GM13976 (cell line): ENCODE results near the gene DCAF4L1.

ENCODE experiments used
- DNase-seq: peaks from one replicate; pipeline ENCODE4 v3.0.0; 2012; ENCODE audit warnings: low spot score
- in situ Hi-C: fragments of 300-500 bp; cut with MboI; formaldehyde crosslinking; loops from one replicate; pipeline ENCODE4 v1.12.0; 2022; ENCODE audit warnings: low sequenced_read_pairs, mixed read lengths, inconsistent platforms; ENCODE audit not compliant: unreplicated experiment
- TF ChIP-seq, protein P1 (sequence below): IDR thresholded peaks from 2 replicates; pipeline ENCODE4 v1.5.1; 2012; ENCODE audit warnings: borderline replicate concordance, mild to moderate bottlenecking; ENCODE audit not compliant: insufficient read depth; ENCODE audit errors: extremely low read depth, missing control alignments, control extremely low read depth

The DCAF4L1 gene, protein sequence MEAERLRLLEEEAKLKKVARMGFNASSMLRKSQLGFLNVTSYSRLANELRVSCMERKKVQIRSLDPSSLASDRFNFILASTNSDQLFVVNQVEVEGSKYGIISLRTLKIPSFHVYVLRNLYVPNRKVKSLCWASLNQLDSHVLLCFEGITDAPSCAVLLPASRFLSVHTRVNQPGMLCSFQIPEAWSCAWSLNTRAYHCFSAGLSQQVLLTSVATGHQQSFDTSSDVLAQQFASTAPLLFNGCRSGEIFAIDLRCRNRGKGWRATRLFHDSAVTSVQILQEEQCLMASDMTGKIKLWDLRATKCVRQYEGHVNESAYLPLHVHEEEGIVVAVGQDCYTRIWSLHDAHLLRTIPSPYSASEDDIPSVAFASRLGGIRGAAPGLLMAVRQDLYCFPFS

DNA sequence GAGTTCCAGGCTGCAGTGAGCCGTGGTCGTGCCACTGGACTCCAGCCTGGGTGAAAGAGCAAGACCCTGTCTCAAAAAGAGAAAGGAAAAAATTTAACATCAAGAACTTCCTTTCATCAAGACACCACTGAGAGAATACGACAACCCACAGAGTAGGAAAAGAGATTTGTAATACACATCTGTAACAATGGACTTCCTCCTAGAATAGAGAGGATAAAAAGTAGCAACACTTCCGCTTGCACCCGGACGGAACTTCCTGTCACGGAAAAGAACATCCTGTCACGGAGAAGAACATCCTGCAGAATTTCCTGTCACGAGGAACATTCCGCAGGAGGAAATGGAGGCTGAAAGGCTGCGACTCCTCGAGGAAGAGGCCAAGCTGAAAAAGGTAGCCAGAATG is at the start of gene DCAF4L1:
Gene DCAF4L1, plus strand, starts transcription at position 301 of the 400 bp plus-strand sequence. Its CDS starts 37 bp downstream, at position 338.
- TF ChIP-seq, protein P1, sequence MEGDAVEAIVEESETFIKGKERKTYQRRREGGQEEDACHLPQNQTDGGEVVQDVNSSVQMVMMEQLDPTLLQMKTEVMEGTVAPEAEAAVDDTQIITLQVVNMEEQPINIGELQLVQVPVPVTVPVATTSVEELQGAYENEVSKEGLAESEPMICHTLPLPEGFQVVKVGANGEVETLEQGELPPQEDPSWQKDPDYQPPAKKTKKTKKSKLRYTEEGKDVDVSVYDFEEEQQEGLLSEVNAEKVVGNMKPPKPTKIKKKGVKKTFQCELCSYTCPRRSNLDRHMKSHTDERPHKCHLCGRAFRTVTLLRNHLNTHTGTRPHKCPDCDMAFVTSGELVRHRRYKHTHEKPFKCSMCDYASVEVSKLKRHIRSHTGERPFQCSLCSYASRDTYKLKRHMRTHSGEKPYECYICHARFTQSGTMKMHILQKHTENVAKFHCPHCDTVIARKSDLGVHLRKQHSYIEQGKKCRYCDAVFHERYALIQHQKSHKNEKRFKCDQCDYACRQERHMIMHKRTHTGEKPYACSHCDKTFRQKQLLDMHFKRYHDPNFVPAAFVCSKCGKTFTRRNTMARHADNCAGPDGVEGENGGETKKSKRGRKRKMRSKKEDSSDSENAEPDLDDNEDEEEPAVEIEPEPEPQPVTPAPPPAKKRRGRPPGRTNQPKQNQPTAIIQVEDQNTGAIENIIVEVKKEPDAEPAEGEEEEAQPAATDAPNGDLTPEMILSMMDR = no peak
- no peak for DNase-seq
- in situ Hi-C loops = loop anchor here (25.0 kb wide), 1 partner anchor 531 kb away; no protein-coding TSS in a partner anchor

DNA sequence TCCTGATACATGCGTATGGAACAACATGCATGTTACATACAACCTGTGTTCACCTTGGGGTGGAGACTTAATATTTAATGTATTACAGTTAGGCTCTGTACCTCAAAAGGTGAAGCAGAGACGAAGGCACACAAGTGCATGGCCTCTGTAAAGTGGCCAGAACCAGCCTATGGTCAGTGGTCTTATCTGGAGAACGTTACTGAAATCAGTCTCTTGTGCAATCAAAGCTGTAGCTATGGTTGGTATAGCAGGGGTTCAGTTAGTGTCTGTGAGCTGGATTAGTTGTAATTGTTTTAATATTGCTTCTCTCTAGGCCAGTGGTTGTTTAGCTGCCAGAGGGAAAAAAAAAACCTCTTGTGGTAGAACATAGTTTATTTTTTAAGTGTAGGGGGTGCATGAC is 48.6 kb upstream of the DCAF4L1 start:
- in situ Hi-C loops = no loop called here
- TF ChIP-seq, protein P1 = no peak
- DNase-seq = no peak

DNA sequence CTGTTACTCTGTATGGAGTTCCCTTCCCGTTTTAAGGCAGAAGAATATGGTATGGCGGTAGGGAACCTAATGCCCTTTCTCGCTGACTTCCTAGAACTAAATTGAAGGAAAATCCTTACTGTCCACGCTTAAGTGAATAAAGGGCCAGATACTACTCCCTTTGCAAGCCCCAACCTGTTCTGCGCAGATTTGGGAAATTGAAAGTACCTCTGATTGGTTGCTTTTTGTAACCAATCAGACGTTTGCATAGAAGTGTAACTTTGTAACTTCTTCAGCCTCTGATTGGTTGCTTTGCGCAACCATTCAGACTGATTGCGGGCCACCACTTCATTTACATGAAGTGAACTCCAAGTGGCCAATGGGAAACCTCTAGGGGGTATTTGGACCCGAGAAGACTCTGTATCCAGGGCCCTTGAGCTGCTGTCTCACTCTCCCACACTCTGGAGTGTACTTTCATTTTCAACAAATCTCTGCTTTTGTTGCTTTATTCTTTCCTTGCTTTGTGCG is 47.5 kb upstream of the DCAF4L1 start:
- in situ Hi-C loops = no loop called here
- TF ChIP-seq, protein P1 = no peak

DNA sequence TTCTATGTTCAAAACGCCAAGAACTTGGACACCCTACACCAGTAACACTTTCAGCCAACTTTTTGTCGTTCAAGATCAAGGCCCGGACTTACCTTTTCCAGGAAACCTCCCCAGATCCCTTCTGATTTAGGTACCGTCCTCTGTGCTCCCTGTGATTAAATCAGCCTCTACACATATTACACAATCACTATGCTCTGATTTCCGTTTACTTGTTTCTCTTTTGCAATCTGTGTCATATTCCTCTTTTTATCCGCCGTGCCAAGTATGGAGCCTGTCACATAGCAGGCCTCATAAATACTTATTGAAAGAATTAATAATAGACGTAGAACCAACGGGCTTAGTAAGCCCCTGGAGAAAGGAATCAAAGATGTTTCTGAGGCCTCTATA is 47.0 kb upstream of the DCAF4L1 start:
- TF ChIP-seq, protein P1 = no peak
- in situ Hi-C loops = no loop called here
- DNase-seq = no peak

More for the DNA sequence above, 47.5 kb upstream of the DCAF4L1 start:
- no peak for DNase-seq

DNA sequence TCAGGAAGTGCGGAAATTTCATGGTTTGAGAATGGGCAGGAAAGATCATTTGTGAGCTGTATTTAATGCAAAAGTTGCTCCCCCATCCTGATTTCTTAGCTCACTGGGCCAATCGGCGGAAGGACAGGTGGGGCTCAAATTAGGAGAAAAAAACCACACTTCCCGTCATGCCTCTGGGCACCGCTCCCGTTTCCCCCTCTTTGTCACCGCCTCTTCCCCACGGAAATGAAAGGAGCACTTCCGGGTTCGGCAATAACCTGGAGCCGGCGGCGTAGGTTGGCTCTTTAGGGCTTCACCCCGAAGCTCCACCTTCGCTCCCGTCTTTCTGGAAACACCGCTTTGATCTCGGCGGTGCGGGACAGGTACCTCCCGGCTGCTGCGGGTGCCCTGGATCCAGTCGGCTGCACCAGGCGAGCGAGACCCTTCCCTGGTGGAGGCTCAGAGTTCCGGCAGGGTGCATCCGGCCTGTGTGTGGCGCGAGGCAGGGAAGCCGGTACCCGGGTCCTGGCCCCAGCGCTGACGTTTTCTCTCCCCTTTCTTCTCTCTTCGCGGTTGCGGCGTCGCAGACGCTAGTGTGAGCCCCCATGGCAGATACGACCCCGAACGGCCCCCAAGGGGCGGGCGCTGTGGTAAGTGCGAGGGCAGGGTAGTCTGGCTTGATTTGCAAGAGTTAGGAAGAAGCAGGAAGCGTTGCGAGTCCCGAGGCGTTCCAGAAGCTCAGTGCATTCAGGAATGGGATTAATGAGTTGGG is 46.5 kb upstream of the DCAF4L1 start, which contains the start of gene TMEM33:
Gene TMEM33, plus strand, starts transcription at position 529 of the 751 bp plus-strand sequence. Its CDS starts 56 bp downstream, at position 585.
- TF ChIP-seq, protein P1 = no peak
- peak; percentile 88 for DNase-seq
- in situ Hi-C loops = no loop called here

DNA sequence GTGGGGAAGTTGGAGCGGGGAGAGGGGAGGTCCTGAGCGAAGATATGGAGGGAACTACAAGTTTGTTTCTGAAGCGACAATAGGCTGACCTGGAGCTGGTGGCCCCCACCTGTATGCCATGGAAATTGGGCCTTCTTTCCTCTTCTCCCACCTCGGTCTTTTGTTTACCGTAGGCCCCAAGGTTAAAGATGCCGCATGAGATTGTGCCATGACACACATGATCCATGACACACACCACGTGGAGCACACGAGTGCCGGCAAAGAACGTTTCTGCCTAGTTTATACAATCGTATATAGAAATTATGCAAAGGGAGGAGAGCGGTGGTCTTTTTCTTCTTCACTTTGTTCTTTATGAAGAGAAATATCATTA is 45.9 kb upstream of the DCAF4L1 start:
- in situ Hi-C loops = no loop called here
- TF ChIP-seq, protein P1 = no peak

More for the DNA sequence above, 45.9 kb upstream of the DCAF4L1 start:
- peak; percentile 47 for DNase-seq
